HepG2 (cell line): ENCODE measurements around the gene DENND5A. TPM values are rescaled to one million over a fixed set of nuclear protein-coding genes. Genes with fewer than 3 reads are reported as not detected.

Experiments used
- AGO1 ChIP-seq: fragments of 200-400 bp; formaldehyde crosslinking; IDR thresholded peaks from 2 replicates; pipeline ENCODE4 v1.6.1; 2017; ENCODE audit warnings: mild to moderate bottlenecking, low read depth, low read length, moderate library complexity; ENCODE audit not compliant: poor library complexity, severe bottlenecking
- ATRX ChIP-seq: sonication (generic); formaldehyde crosslinking; IDR thresholded peaks from 2 replicates; pipeline ENCODE4 v1.4.0; 2020; ENCODE audit warnings: missing genetic modification reagents, borderline replicate concordance
- CC2D1A ChIP-seq: sonication (generic); formaldehyde crosslinking; IDR thresholded peaks from 2 replicates; pipeline ENCODE4 v1.8.1; 2023; ENCODE audit warnings: mild to moderate bottlenecking, missing genetic modification reagents
- ETS1 ChIP-seq: sonication (generic); formaldehyde crosslinking; IDR thresholded peaks from 2 replicates; pipeline ENCODE4 v1.4.0; 2020; ENCODE audit warnings: missing genetic modification reagents
- FOSL1 ChIP-seq: sonication (generic); formaldehyde crosslinking; IDR thresholded peaks from 2 replicates; pipeline ENCODE4 v1.9.0; 2021; ENCODE audit warnings: missing genetic modification reagents, borderline replicate concordance
- KDM5B ChIP-seq: sonication (generic); formaldehyde crosslinking; IDR thresholded peaks from 2 replicates; pipeline ENCODE4 v1.4.0; 2020; ENCODE audit warnings: missing genetic modification reagents, mild to moderate bottlenecking, borderline replicate concordance
- KLF9 ChIP-seq: IDR thresholded peaks from 2 replicates; pipeline ENCODE4 v1.6.1; 2016; ENCODE audit warnings: low read depth
- NAIF1 ChIP-seq: sonication (generic); formaldehyde crosslinking; IDR thresholded peaks from 2 replicates; pipeline ENCODE4 v1.5.0; 2020; ENCODE audit warnings: mild to moderate bottlenecking, missing genetic modification reagents, borderline replicate concordance
- RARA ChIP-seq: IDR thresholded peaks from 2 replicates; pipeline ENCODE4 v1.6.1; 2016; ENCODE audit warnings: missing genetic modification reagents, missing compliant biosample characterization
- SALL2 ChIP-seq: sonication (generic); formaldehyde crosslinking; IDR thresholded peaks from 2 replicates; pipeline ENCODE4 v1.8.1; 2023; ENCODE audit warnings: mild to moderate bottlenecking, missing genetic modification reagents, inconsistent platforms
- SP140L ChIP-seq: sonication (generic); formaldehyde crosslinking; IDR thresholded peaks from 2 replicates; pipeline ENCODE4 v1.4.0; 2020; ENCODE audit warnings: missing genetic modification reagents, borderline replicate concordance
- TCF7 ChIP-seq: sonication (generic); IDR thresholded peaks from 2 replicates; pipeline ENCODE4 v1.6.1; 2016; ENCODE audit warnings: antibody characterized with exemption, low read depth
- TFAP4 ChIP-seq: sonication (generic); IDR thresholded peaks from 2 replicates; pipeline ENCODE4 v1.6.1; 2016; ENCODE audit warnings: low read depth, borderline replicate concordance
- U2AF2 ChIP-seq: fragments of 200-400 bp; formaldehyde crosslinking; IDR thresholded peaks from 2 replicates; pipeline ENCODE4 v1.6.1; 2017; ENCODE audit warnings: low read depth, mild to moderate bottlenecking, low read length
- ZNF160 ChIP-seq: sonication (generic); formaldehyde crosslinking; IDR thresholded peaks from 2 replicates; pipeline ENCODE4 v1.8.0; 2022; ENCODE audit warnings: mild to moderate bottlenecking, inconsistent platforms, missing genetic modification reagents
- ZNF549 ChIP-seq: sonication (generic); formaldehyde crosslinking; IDR thresholded peaks from 2 replicates; pipeline ENCODE4 v1.5.0; 2020; ENCODE audit warnings: missing genetic modification reagents
- ZNF589 ChIP-seq: sonication (generic); formaldehyde crosslinking; conservative IDR thresholded peaks from 2 replicates; pipeline ENCODE4 v1.8.0; 2022; ENCODE audit warnings: mild to moderate bottlenecking, moderate library complexity, missing genetic modification reagents
- ZNF619 ChIP-seq: sonication (generic); formaldehyde crosslinking; IDR thresholded peaks from 2 replicates; pipeline ENCODE4 v1.4.0; 2020; ENCODE audit warnings: mild to moderate bottlenecking, missing genetic modification reagents
- ZNF780A ChIP-seq: sonication (generic); formaldehyde crosslinking; IDR thresholded peaks from 2 replicates; pipeline ENCODE4 v1.8.0; 2022; ENCODE audit warnings: mild to moderate bottlenecking, missing genetic modification reagents, moderate library complexity
- ZNF883 ChIP-seq: sonication (generic); formaldehyde crosslinking; IDR thresholded peaks from 2 replicates; pipeline ENCODE4 v1.5.1; 2020; ENCODE audit warnings: mild to moderate bottlenecking, missing genetic modification reagents; ENCODE audit errors: not compliant biosample characterization
- ZSCAN30 ChIP-seq: sonication (generic); formaldehyde crosslinking; IDR thresholded peaks from 2 replicates; pipeline ENCODE4 v1.5.0; 2020; ENCODE audit warnings: mild to moderate bottlenecking, missing genetic modification reagents
- polyA plus RNA-seq, 8 experiments: library from polyadenylated mRNA; depleted of rRNA in 3 of 8; stranded (reverse) in 7 of 8; unstranded in 1 of 8; fragments of >200 nt; fragmentation: Illumina TruSeq in 4 of 8; extraction: Trizol in 4 of 8; gene quantifications; 2 replicates each; pipeline versions ENCODE4 v1.2.1 to v1.2.3, GENCODE V29; 2011 to 2016; ENCODE audit warnings: low read depth in 4 of 8, missing spikeins in 1 of 8, mixed read lengths in 1 of 8; ENCODE audit not compliant: insufficient read depth in 1 of 8
- total RNA-seq, 5 experiments: library from RNA; depleted of rRNA; stranded (reverse); fragments of >200 nt; fragmentation: Illumina TruSeq; extraction: Trizol; gene quantifications; 2 replicates each; pipeline ENCODE4 v1.2.3, GENCODE V29; 2016; ENCODE audit warnings: low read depth in 1 of 5
- TF ChIP-seq, protein P1 (sequence below), 2 experiments: IDR thresholded peaks; 2 replicates each; pipeline ENCODE4 v1.6.1; 2011 to 2012; ENCODE audit warnings: low read length in 2 of 2, borderline replicate concordance in 1 of 2, low read depth in 1 of 2, mild to moderate bottlenecking in 1 of 2, moderate library complexity in 1 of 2
- TF ChIP-seq, protein P2 (sequence below): sonication (generic); formaldehyde crosslinking; IDR thresholded peaks from 2 replicates; pipeline ENCODE4 v1.4.0; 2020; ENCODE audit warnings: missing genetic modification reagents, borderline replicate concordance

Gene DENND5A
- total and polyA plus RNA-seq, 2 of the 13 experiments (the other 11 are each of a cell fraction or from before 2014, with no cell fraction given), result 63.3 to 145 TPM

- TF ChIP-seq ETS1 (CRISPR knock-in tag) (no peak), U2AF2 (no peak), CC2D1A (CRISPR knock-in tag) (no peak), SALL2 (CRISPR knock-in tag) (no peak), KDM5B (CRISPR knock-in tag) (peak; percentile 21; the same call in 1 of the 2 replicates), ZNF160 (no peak), TFAP4 (peak; percentile 21; the same call in 1 of the 2 replicates), RARA (peak; percentile 25), ZNF619 (CRISPR knock-in tag) (no peak), ATRX (no peak), ZNF589 (CRISPR knock-in tag) (no peak), ZNF780A (CRISPR knock-in tag) (no peak), AGO1 (peak; percentile 52), KLF9 (CRISPR knock-in tag) (no peak), SP140L (CRISPR knock-in tag) (no peak), FOSL1 (CRISPR knock-in tag) (no peak), ZNF549 (CRISPR knock-in tag) (no peak), ZNF883 (CRISPR knock-in tag) (no peak), ZSCAN30 (no peak), TCF7 (no peak), NAIF1 (CRISPR knock-in tag) (no peak)
- TF ChIP-seq, protein P1, sequence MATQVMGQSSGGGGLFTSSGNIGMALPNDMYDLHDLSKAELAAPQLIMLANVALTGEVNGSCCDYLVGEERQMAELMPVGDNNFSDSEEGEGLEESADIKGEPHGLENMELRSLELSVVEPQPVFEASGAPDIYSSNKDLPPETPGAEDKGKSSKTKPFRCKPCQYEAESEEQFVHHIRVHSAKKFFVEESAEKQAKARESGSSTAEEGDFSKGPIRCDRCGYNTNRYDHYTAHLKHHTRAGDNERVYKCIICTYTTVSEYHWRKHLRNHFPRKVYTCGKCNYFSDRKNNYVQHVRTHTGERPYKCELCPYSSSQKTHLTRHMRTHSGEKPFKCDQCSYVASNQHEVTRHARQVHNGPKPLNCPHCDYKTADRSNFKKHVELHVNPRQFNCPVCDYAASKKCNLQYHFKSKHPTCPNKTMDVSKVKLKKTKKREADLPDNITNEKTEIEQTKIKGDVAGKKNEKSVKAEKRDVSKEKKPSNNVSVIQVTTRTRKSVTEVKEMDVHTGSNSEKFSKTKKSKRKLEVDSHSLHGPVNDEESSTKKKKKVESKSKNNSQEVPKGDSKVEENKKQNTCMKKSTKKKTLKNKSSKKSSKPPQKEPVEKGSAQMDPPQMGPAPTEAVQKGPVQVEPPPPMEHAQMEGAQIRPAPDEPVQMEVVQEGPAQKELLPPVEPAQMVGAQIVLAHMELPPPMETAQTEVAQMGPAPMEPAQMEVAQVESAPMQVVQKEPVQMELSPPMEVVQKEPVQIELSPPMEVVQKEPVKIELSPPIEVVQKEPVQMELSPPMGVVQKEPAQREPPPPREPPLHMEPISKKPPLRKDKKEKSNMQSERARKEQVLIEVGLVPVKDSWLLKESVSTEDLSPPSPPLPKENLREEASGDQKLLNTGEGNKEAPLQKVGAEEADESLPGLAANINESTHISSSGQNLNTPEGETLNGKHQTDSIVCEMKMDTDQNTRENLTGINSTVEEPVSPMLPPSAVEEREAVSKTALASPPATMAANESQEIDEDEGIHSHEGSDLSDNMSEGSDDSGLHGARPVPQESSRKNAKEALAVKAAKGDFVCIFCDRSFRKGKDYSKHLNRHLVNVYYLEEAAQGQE (IDR thresholded peaks at IDR 0.05; ENCODE audit: borderline replicate concordance in 1 of 2, low read depth in 1 of 2, low read length in 2 of 2), result no peak; a peak in 1 of 4 replicates
- TF ChIP-seq, protein P2, sequence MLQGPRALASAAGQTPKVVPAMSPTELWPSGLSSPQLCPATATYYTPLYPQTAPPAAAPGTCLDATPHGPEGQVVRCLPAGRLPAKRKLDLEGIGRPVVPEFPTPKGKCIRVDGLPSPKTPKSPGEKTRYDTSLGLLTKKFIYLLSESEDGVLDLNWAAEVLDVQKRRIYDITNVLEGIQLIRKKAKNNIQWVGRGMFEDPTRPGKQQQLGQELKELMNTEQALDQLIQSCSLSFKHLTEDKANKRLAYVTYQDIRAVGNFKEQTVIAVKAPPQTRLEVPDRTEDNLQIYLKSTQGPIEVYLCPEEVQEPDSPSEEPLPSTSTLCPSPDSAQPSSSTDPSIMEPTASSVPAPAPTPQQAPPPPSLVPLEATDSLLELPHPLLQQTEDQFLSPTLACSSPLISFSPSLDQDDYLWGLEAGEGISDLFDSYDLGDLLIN, result no peak
Measured at GRCh38 chr11:9265211-9266131, at the start of gene DENND5A (continued).
